ENCODE data around the gene EHD1. TPM values are rescaled to one million over a fixed set of nuclear protein-coding genes. Genes with fewer than 3 reads are reported as not detected.

The EHD1 gene
- total and polyA plus RNA-seq, 9 of the 15 experiments (the other 6 are each of a cell fraction or from before 2014, with no cell fraction given): 0.46 to 65.0 (median 16.4) TPM

GRCh38 chr11:64887234-64887756 lies 8.9 kb upstream of the EHD1 start:
- H3K79me2 ChIP-seq (ENCODE audit: control insufficient read depth, insufficient read depth, low read length): no peaks in the 10 kb centered on the region
- ATAC-seq (no peak), DNase-seq (ENCODE audit: extremely low read depth in 1 of 4, low spot score in 3 of 4) (peak in 1 of 4 experiments; percentile 42), FAIRE-seq (peak; percentile 74)
- H3K4me3 ChIP-seq: peak overlapping the region; percentile 8; the same call in 1 of the 2 replicates
- H3K9ac ChIP-seq (ENCODE audit: insufficient read depth in 1 of 2, low read depth in 2 of 2, low read length in 2 of 2): peak overlapping the region; percentile 70 to 88
- no peaks in the 10 kb centered on the region for H3K9me3 ChIP-seq (replicated peaks; ENCODE audit: control insufficient read depth, insufficient read depth, low read depth, low read length)
- POLR2A ChIA-PET: interaction anchor here (0.6 to 1.4 kb wide), 4 partner anchors 10 to 234 kb away, joined by 3 to 10 read pairs (median 3); no protein-coding TSS in a partner anchor
- peak overlapping the region; percentile 99 for H2AFZ ChIP-seq (ENCODE audit: low read depth, low read length)
- in situ Hi-C loops (cut with MboI): no loop called here
- H3K36me3 ChIP-seq (ENCODE audit: control insufficient read depth, insufficient read depth, low read length): no peaks in the 10 kb centered on the region
- peaks cover 44 to 75% of the 10 kb centered on the region in 2 experiments for H3K4me1 ChIP-seq (replicated peaks in 1 of 2; ENCODE audit: control insufficient read depth in 2 of 2, insufficient read depth in 2 of 2, low read length in 2 of 2)
- H4K20me1 ChIP-seq (replicated peaks; ENCODE audit: control insufficient read depth, insufficient read depth, low read length): no peaks in the 10 kb centered on the region
- H3K9me1 ChIP-seq (ENCODE audit: control insufficient read depth, insufficient read depth, low read length): no peaks in the 10 kb centered on the region
- WGBS (ENCODE audit: insufficient coverage, low coverage, missing lambda C conversion rate): 45% methylated on average over 8 of the region's 8 CpGs
- intact Hi-C loops (cut with micrococcal nuclease): loop anchor here (5.0 to 10.0 kb wide), 2 partner anchors 110 to 228 kb away; partner anchors contain the start of genes SF1, TM7SF2 and ZNHIT2
- no TSS peak for BruUV-seq (replicated peaks)
- peak overlapping the region; percentile 82 for H3K27ac ChIP-seq (ENCODE audit: extremely low read depth, low read depth, low read length)
- peak overlapping the region; percentile 91 for H3K4me2 ChIP-seq (ENCODE audit: insufficient read depth, low read length)
- H3K27me3 ChIP-seq (ENCODE audit: control insufficient read depth in 2 of 2, insufficient read depth in 2 of 2, low read length in 2 of 2): no peaks in the 10 kb centered on the region
- CTCF ChIA-PET (ENCODE audit: low intra/inter-chr PET ratio): no interaction called here
- TF ChIP-seq FOXK2 (conservative IDR thresholded peaks at IDR 0.05 in 1 of 2, IDR thresholded peaks at IDR 0.05 in 1 of 2; ENCODE audit: low read depth in 2 of 2): 0 out of 4 replicates have a peak, but pooled peaks of 1 of the 2 experiments have one; percentile 29
- TF ChIP-seq KDM1A (IDR thresholded peaks at IDR 0.05): peak in 1 of 2 experiments; percentile 15; a peak in 2 of 4 replicates
- no peak for TF ChIP-seq ETV5 (CRISPR knock-in tag; IDR thresholded peaks at IDR 0.05; ENCODE audit: low read depth)
- TF ChIP-seq PKNOX1 (IDR thresholded peaks at IDR 0.05): no peak
- no peak for TF ChIP-seq EGR1 (conservative IDR thresholded peaks at IDR 0.05)
- TF ChIP-seq U2AF2 (optimal IDR thresholded peaks at IDR 0.05; ENCODE audit: low read depth, low read length): no peak
- TF ChIP-seq E4F1 (CRISPR knock-in tag; IDR thresholded peaks at IDR 0.05; ENCODE audit: borderline replicate concordance): no peak
- no peak for TF ChIP-seq HIVEP1 (CRISPR knock-in tag; IDR thresholded peaks at IDR 0.05)
- TF ChIP-seq ZNF639 (CRISPR knock-in tag; conservative IDR thresholded peaks at IDR 0.05 in 1 of 2, IDR thresholded peaks at IDR 0.05 in 1 of 2): no peak
- no peak for TF ChIP-seq KLF6 (CRISPR knock-in tag; IDR thresholded peaks at IDR 0.05; ENCODE audit: borderline replicate concordance)
- no peak for TF ChIP-seq DIDO1 (tag; IDR thresholded peaks at IDR 0.05; ENCODE audit: low read depth)
- TF ChIP-seq SPI1 (IDR thresholded peaks at IDR 0.05; ENCODE audit: borderline replicate concordance, low read depth, low read length): peak; percentile 44; the same call in 1 of the 2 replicates
- no peak for TF ChIP-seq FOXP1 (CRISPR knock-in tag; IDR thresholded peaks at IDR 0.05)
- peak; percentile 60; the same call in 1 of the 2 replicates for TF ChIP-seq ZNF395 (CRISPR knock-in tag; IDR thresholded peaks at IDR 0.05)

All from K562 (cell line).